ENCODE measurements around the gene MEIS3.

MEIS3 gene

GRCh38 chr19:47378246-47378645, 41.1 kb downstream of the MEIS3 start:
- no peak for DNase-seq (ENCODE audit: extremely low read depth, low read depth)
- no peak for TF ChIP-seq CTCF (IDR thresholded peaks at IDR 0.05; ENCODE audit: low read depth, low read length)

GRCh38 chr19:47377801-47378200, 41.5 kb downstream of the MEIS3 start:
- no peak for TF ChIP-seq CTCF (IDR thresholded peaks at IDR 0.05; ENCODE audit: low read depth, low read length)
- DNase-seq (ENCODE audit: extremely low read depth, low read depth), result no peak

GRCh38 chr19:47377208-47377701, 42.1 kb downstream of the MEIS3 start:
- TF ChIP-seq CTCF (IDR thresholded peaks at IDR 0.05; ENCODE audit: low read depth, low read length), result no peak
- DNase-seq (ENCODE audit: extremely low read depth, low read depth), result no peak

GRCh38 chr19:47376589-47377144, 42.7 kb downstream of the MEIS3 start:
- no peak for TF ChIP-seq CTCF (IDR thresholded peaks at IDR 0.05; ENCODE audit: low read depth, low read length)
- no peak for DNase-seq (ENCODE audit: extremely low read depth, low read depth)

- DNase-seq (ENCODE audit: extremely low read depth, low read depth), result no peak
- no peak for TF ChIP-seq CTCF (IDR thresholded peaks at IDR 0.05; ENCODE audit: low read depth, low read length)
Observed at GRCh38 chr19:47375694-47376588, 43.4 kb downstream of the MEIS3 start.

- DNase-seq (ENCODE audit: extremely low read depth, low read depth), result no peak
- no peak for TF ChIP-seq CTCF (IDR thresholded peaks at IDR 0.05; ENCODE audit: low read depth, low read length)
Observed at GRCh38 chr19:47374876-47375693, 44.2 kb downstream of the MEIS3 start.

Measured in AG09319 (cell line).